H1 (cell line): ENCODE results near the gene DLL3. TPM values are rescaled to one million over a fixed set of nuclear protein-coding genes. Genes with fewer than 3 reads are reported as not detected.

Experiments
- CTCF ChIA-PET: fragments of 300-600 bp; sonication (Branson Sonifier 250); formaldehyde crosslinking; loops from one replicate; lab custom pipeline; 2021; ENCODE audit not compliant: partially characterized antibody; lab: Charles Lee
- POLR2A ChIA-PET: fragments of 300-600 bp; sonication (Branson Sonifier 250); formaldehyde crosslinking; loops from one replicate; lab custom pipeline; 2021; ENCODE audit warnings: inconsistent platforms; ENCODE audit not compliant: partially characterized antibody; lab: Charles Lee
- DNase-seq, 2 experiments: peaks; one replicate each; pipeline versions ENCODE4 v3.0.0 to v3.0.0-alpha.2; 2010 to 2022; ENCODE audit warnings: low spot score in 2 of 2, low read depth in 1 of 2, mixed read lengths in 1 of 2
- FAIRE-seq: peaks from 2 replicates; lab custom pipeline; 2011; peaks lifted over from hg19 to GRCh38; lab: Jason Lieb, UNC
- H2AFZ ChIP-seq: 2 replicates; pipeline ENCODE4 v1.8.1; 2012; ENCODE audit warnings: low read length, inconsistent platforms
- H2AK5ac ChIP-seq: 2 replicates; pipeline ENCODE4 v1.6.1; 2013; ENCODE audit warnings: low read depth, low read length
- H2BK120ac ChIP-seq: replicated peaks from 2 replicates; pipeline ENCODE3; 2013; ENCODE audit warnings: low read depth, low read length, inconsistent platforms
- H2BK12ac ChIP-seq: 2 replicates; pipeline ENCODE4 v1.6.1; 2013; ENCODE audit warnings: low read depth, low read length
- H2BK15ac ChIP-seq: 2 replicates; pipeline ENCODE4 v1.6.1; 2013; ENCODE audit warnings: low read length
- H2BK20ac ChIP-seq: 2 replicates; pipeline ENCODE4 v1.6.1; 2013; ENCODE audit warnings: low read length
- H2BK5ac ChIP-seq: 2 replicates; pipeline ENCODE4 v1.6.1; 2013; ENCODE audit warnings: low read depth, low read length
- H3K14ac ChIP-seq: 2 replicates; pipeline ENCODE4 v1.6.1; 2013; ENCODE audit warnings: inconsistent platforms; ENCODE audit not compliant: insufficient read length
- H3K18ac ChIP-seq: 2 replicates; pipeline ENCODE4 v1.6.1; 2013; ENCODE audit warnings: low read length; ENCODE audit errors: extremely low read depth
- H3K23ac ChIP-seq: 2 replicates; pipeline ENCODE4 v1.6.1; 2013; ENCODE audit warnings: inconsistent platforms; ENCODE audit not compliant: insufficient read length
- H3K23me2 ChIP-seq: 2 replicates; pipeline ENCODE4 v1.6.1; 2013; ENCODE audit warnings: low read depth, low read length
- H3K27ac ChIP-seq: 2 replicates; pipeline ENCODE4 v1.6.1; 2011; ENCODE audit warnings: low read depth, low read length, inconsistent platforms
- H3K27me3 ChIP-seq, 4 experiments: replicated peaks in 1 of 4; 1 replicate in 1 of 4; 2 replicates in 3 of 4; pipeline versions ENCODE4 v1.6.1 to v1.8.1; 2011 to 2013; ENCODE audit warnings: low read length in 3 of 4, mild to moderate bottlenecking in 3 of 4, inconsistent platforms in 2 of 4, mixed read lengths in 2 of 4, moderate library complexity in 1 of 4; ENCODE audit not compliant: control insufficient read depth in 3 of 4, insufficient read depth in 3 of 4; ENCODE audit errors: extremely low read depth in 1 of 4
- H3K36me3 ChIP-seq, 4 experiments: 2 replicates each; pipeline versions ENCODE4 v1.6.1 to v1.8.1; 2011 to 2013; ENCODE audit warnings: mild to moderate bottlenecking in 4 of 4, low read length in 3 of 4, moderate library complexity in 2 of 4, control low read depth in 1 of 4, inconsistent platforms in 1 of 4; ENCODE audit not compliant: insufficient read depth in 4 of 4, control insufficient read depth in 2 of 4
- H3K4ac ChIP-seq: replicated peaks from 2 replicates; pipeline ENCODE3; 2013; ENCODE audit warnings: low read length, low read depth, mixed read lengths, inconsistent platforms; ENCODE audit not compliant: insufficient read length
- H3K4me1 ChIP-seq, 4 experiments: replicated peaks in 1 of 4; 1 replicate in 1 of 4; 2 replicates in 3 of 4; pipeline versions ENCODE4 v1.6.1 to v1.8.1; 2011 to 2013; ENCODE audit warnings: low read length in 3 of 4, inconsistent platforms in 2 of 4, mixed read lengths in 1 of 4; ENCODE audit not compliant: insufficient read depth in 4 of 4, control insufficient read depth in 3 of 4
- H3K4me2 ChIP-seq, 2 experiments: 2 replicates each; pipeline versions ENCODE4 v1.6.1 to v1.8.1; 2011 to 2013; ENCODE audit warnings: low read depth in 2 of 2, low read length in 2 of 2, control low read depth in 1 of 2, inconsistent platforms in 1 of 2, mild to moderate bottlenecking in 1 of 2; ENCODE audit not compliant: insufficient read depth in 1 of 2
- H3K4me3 ChIP-seq, 4 experiments: fragments of 200-600, 300-600 bp in 1 of 4; sonication (generic), shearing (Covaris generic), sonication (Bioruptor Twin) in 1 of 4; 2 replicates each; pipeline versions ENCODE4 v1.5.1 to v1.8.1; 2011 to 2016; ENCODE audit warnings: low read length in 4 of 4, low read depth in 3 of 4, control low read depth in 2 of 4, inconsistent platforms in 2 of 4, mild to moderate bottlenecking in 2 of 4, mixed read lengths in 1 of 4, moderate library complexity in 1 of 4; ENCODE audit not compliant: insufficient read depth in 2 of 4; ENCODE audit errors: extremely low read depth in 1 of 4
- H3K56ac ChIP-seq: replicated peaks from 2 replicates; pipeline ENCODE3; 2013; ENCODE audit warnings: low read depth, mild to moderate bottlenecking, mixed read lengths, low read length, inconsistent platforms; ENCODE audit not compliant: insufficient read length
- H3K79me1 ChIP-seq: 2 replicates; pipeline ENCODE4 v1.6.1; 2013; ENCODE audit warnings: low read depth, low read length, control low read depth
- H3K79me2 ChIP-seq, 2 experiments: 2 replicates each; pipeline versions ENCODE4 v1.6.1 to v1.8.1; 2012 to 2013; ENCODE audit warnings: low read length in 2 of 2, mild to moderate bottlenecking in 2 of 2, inconsistent platforms in 1 of 2; ENCODE audit not compliant: insufficient read depth in 2 of 2, control insufficient read depth in 1 of 2
- H3K9ac ChIP-seq, 4 experiments: replicated peaks in 1 of 4; 1 replicate in 1 of 4; 2 replicates in 3 of 4; pipeline versions ENCODE4 v1.6.1 to v1.8.1; 2011 to 2013; ENCODE audit warnings: low read depth in 3 of 4, low read length in 3 of 4, control low read depth in 2 of 4, mild to moderate bottlenecking in 2 of 4, moderate library complexity in 2 of 4, inconsistent platforms in 1 of 4; ENCODE audit errors: extremely low read depth in 1 of 4
- H3K9me3 ChIP-seq, 2 experiments: 2 replicates each; pipeline versions ENCODE4 v1.6.1 to v1.8.1; 2012 to 2013; ENCODE audit warnings: mild to moderate bottlenecking in 2 of 2, moderate library complexity in 2 of 2, control low read depth in 1 of 2, inconsistent platforms in 1 of 2, low read depth in 1 of 2, low read length in 1 of 2, mixed read lengths in 1 of 2; ENCODE audit not compliant: insufficient read depth in 2 of 2
- H4K20me1 ChIP-seq, 2 experiments: replicated peaks in 1 of 2; 2 replicates each; pipeline versions ENCODE3 to v1.8.1; 2011 to 2013; ENCODE audit warnings: inconsistent platforms in 2 of 2, low read length in 2 of 2, mild to moderate bottlenecking in 1 of 2; ENCODE audit not compliant: insufficient read depth in 2 of 2, control insufficient read depth in 1 of 2
- H4K5ac ChIP-seq: 2 replicates; pipeline ENCODE4 v1.6.1; 2013; ENCODE audit warnings: low read length, low read depth, mixed read lengths, inconsistent platforms; ENCODE audit not compliant: insufficient read length
- H4K8ac ChIP-seq: 2 replicates; pipeline ENCODE4 v1.8.0; 2013; ENCODE audit warnings: mild to moderate bottlenecking, moderate library complexity, low read length, inconsistent platforms; ENCODE audit not compliant: insufficient read depth; ENCODE audit errors: extremely low read depth
- H4K91ac ChIP-seq: replicated peaks from 2 replicates; pipeline ENCODE3; 2013; ENCODE audit warnings: low read length, mixed read lengths, inconsistent platforms; ENCODE audit not compliant: insufficient read length
- GTF2F1 ChIP-seq: IDR thresholded peaks from 2 replicates; pipeline ENCODE4 v1.6.1; 2012; ENCODE audit warnings: low read depth, low read length, improper control_type of control experiment, borderline replicate concordance
- HDAC2 ChIP-seq, 2 experiments: fragments of 300-600 bp in 1 of 2; sonication (generic) in 1 of 2; IDR thresholded peaks; 2 replicates each; pipeline ENCODE4 v1.6.1; 2011 to 2012; ENCODE audit warnings: low read depth in 2 of 2, low read length in 2 of 2, mild to moderate bottlenecking in 2 of 2, moderate library complexity in 2 of 2, borderline replicate concordance in 1 of 2, inconsistent platforms in 1 of 2
- JUN ChIP-seq: IDR thresholded peaks from 2 replicates; pipeline ENCODE4 v1.6.1; 2011; ENCODE audit warnings: low read depth, mild to moderate bottlenecking, improper control_type of control experiment, low read length
- KDM1A ChIP-seq: fragments of 200-600, 300-600 bp; sonication (generic); IDR thresholded peaks from 2 replicates; pipeline ENCODE4 v1.7.1; 2016; ENCODE audit warnings: mild to moderate bottlenecking, low read length, borderline replicate concordance
- PHF8 ChIP-seq: fragments of 200-600 bp; sonication (generic); conservative IDR thresholded peaks from 2 replicates; pipeline ENCODE4 v1.7.1; 2012; ENCODE audit warnings: low read depth, mild to moderate bottlenecking, inconsistent platforms, low read length, moderate library complexity
- RNF2 ChIP-seq: fragments of 200-900, 300-1000 bp; sonication (generic); IDR thresholded peaks from 2 replicates; pipeline ENCODE4 v1.7.1; 2016; ENCODE audit warnings: borderline replicate concordance, low read depth, mild to moderate bottlenecking, antibody characterized with exemption, low read length; ENCODE audit not compliant: poor library complexity, severe bottlenecking; ENCODE audit errors: missing control alignments
- SIN3A ChIP-seq, 2 experiments: IDR thresholded peaks in 1 of 2; conservative IDR thresholded peaks in 1 of 2; 2 replicates each; pipeline ENCODE4 v1.6.1; 2011 to 2012; ENCODE audit warnings: low read length in 2 of 2, improper control_type of control experiment in 1 of 2, low read depth in 1 of 2, mild to moderate bottlenecking in 1 of 2
- TAF1 ChIP-seq: IDR thresholded peaks from 2 replicates; pipeline ENCODE4 v1.6.1; 2011; ENCODE audit warnings: mild to moderate bottlenecking, low read depth, low read length
- WGBS, 2 experiments: shearing (Covaris generic) in 1 of 2; methylation state at CpG; one replicate each; pipeline versions ENCODE4 v1.1.6 to v1.1.7; 2013 to 2015; ENCODE audit warnings: low lambda C conversion rate in 2 of 2, mixed read lengths in 2 of 2, inconsistent platforms in 1 of 2, low coverage in 1 of 2, missing lambda C conversion rate in 1 of 2; ENCODE audit not compliant: insufficient replicate concordance in 2 of 2, insufficient coverage in 1 of 2, insufficient read length in 1 of 2; ENCODE audit errors: extremely low coverage in 1 of 2, missing lambda C conversion rate in 1 of 2; 5-methylcytosine and 5-hydroxymethylcytosine counted together
- polyA plus RNA-seq, 7 experiments: library from polyadenylated mRNA; depleted of rRNA in 3 of 7; stranded (reverse) in 5 of 7; unstranded in 2 of 7; fragments of >200 nt in 5 of 7; fragments of 200-250 nt in 2 of 7; gene quantifications; 1 replicate in 5 of 7; 2 replicates in 1 of 7; 4 replicates in 1 of 7; pipeline versions ENCODE4 v1.2.1 to v1.2.3, GENCODE V29; 2011 to 2013; ENCODE audit warnings: missing spikeins in 2 of 7, mixed read lengths in 2 of 7
- total RNA-seq: library from RNA; stranded (reverse); fragmentation: NEBNext Ultra II Directional; extraction: Animal tissue kit (Norgen Biotek cat#: 25700); gene quantifications from 2 replicates; pipeline ENCODE4 v1.2.1, GENCODE V29; 2021
- TF ChIP-seq, protein P1 (sequence below): IDR thresholded peaks from 2 replicates; pipeline ENCODE4 v1.6.1; 2012; ENCODE audit warnings: low read length, inconsistent platforms

DLL3 gene
- total and polyA plus RNA-seq, 2 of the 8 experiments (the other 6 are each of a cell fraction or from before 2014, with no cell fraction given), result 12.2 to 13.8 TPM

DNA sequence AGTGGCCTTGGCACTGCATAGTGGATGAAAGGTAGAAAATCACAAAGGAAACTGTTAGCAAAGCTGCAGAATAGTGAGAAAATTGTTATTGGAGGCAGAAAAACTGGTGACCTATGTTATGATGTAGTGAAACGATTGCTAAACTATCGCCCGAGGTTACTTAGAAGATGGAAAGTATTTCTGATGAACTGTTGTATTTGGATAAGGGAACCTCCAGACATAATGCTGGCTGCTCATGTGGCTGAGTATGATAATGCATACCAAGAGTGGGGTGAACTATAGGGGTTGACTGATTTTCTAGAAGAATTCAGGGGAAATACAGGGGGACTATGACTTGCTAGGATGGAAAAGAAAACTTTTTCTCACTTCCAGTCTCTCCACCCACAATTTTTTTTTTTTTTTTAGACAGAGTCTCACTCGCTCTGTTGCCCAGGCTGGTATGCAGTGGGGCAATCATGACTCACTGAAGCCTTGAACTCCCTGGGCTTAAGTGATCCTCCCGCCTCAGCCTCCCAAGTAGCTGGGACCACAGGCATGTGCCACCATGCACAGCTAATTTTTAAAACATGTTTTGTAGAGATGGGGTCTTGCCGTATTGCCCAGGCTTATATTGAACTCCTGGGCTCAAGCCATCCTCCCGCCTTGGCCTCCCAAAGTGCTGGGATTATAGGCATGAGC is 45.6 kb downstream of the DLL3 start:
- CTCF ChIA-PET, result interaction anchor here (0.9 to 1.3 kb wide), 2 partner anchors 11 to 83 kb away, joined by 3 to 7 read pairs; partner anchors contain the start of gene EID2B
- Histone ChIP-seq H3K18ac (no peak overlapping the region), H2BK5ac (no peak overlapping the region), H3K79me2 (peaks cover 0 to under 1% of the 10 kb centered on the region in 2 experiments; a peak in 1 of 4 replicates), H4K5ac (no peak overlapping the region), H2BK12ac (no peak overlapping the region), H3K4ac (no peak overlapping the region), H3K9ac (no peak overlapping the region), H3K4me1 (peaks cover 0 to 4% (median under 1%) of the 10 kb centered on the region in 4 experiments; a peak in 4 of 7 replicates), H2AK5ac (no peak overlapping the region), H3K79me1 (no peaks in the 10 kb centered on the region), H3K56ac (no peak overlapping the region), H3K36me3 (no peaks in the 10 kb centered on the region), H2BK15ac (no peak overlapping the region; the same call in 1 of the 2 replicates), H3K23me2 (peaks cover under 1% of the 10 kb centered on the region), H3K27me3 (no peaks in the 10 kb centered on the region), H4K8ac (no peak overlapping the region), H3K9me3 (no peaks in the 10 kb centered on the region), H3K4me2 (no peak overlapping the region), H2BK20ac (no peak overlapping the region), H2BK120ac (no peak overlapping the region), H3K4me3 (no peak overlapping the region), H4K91ac (no peak overlapping the region), H4K20me1 (no peaks in the 10 kb centered on the region), H2AFZ (no peak overlapping the region), H3K14ac (no peak overlapping the region), H3K23ac (no peak overlapping the region), H3K27ac (no peak overlapping the region)
- DNase-seq (no peak), FAIRE-seq (no peak)
- POLR2A ChIA-PET, result interaction anchor here (0.6 kb wide), 2 partner anchors 12 to 86 kb away, joined by 3 to 4 read pairs; no protein-coding TSS in a partner anchor
- WGBS, 2 experiments, result 86% methylated on average over 7 of the region's 7 CpGs; no CpG with 5 or more reads in 1 of the 2 experiments
- TF ChIP-seq TAF1, result no peak
- no peak for TF ChIP-seq JUN
- no peak for TF ChIP-seq GTF2F1
- no peak for TF ChIP-seq KDM1A
- TF ChIP-seq HDAC2 (IDR thresholded peaks at IDR 0.05; ENCODE audit: borderline replicate concordance in 1 of 2, low read depth in 2 of 2, low read length in 2 of 2), result no peak
- no peak for TF ChIP-seq SIN3A (conservative IDR thresholded peaks at IDR 0.05 in 1 of 2, IDR thresholded peaks at IDR 0.05 in 1 of 2; ENCODE audit: low read depth in 1 of 2, low read length in 2 of 2)
- TF ChIP-seq, protein P1, sequence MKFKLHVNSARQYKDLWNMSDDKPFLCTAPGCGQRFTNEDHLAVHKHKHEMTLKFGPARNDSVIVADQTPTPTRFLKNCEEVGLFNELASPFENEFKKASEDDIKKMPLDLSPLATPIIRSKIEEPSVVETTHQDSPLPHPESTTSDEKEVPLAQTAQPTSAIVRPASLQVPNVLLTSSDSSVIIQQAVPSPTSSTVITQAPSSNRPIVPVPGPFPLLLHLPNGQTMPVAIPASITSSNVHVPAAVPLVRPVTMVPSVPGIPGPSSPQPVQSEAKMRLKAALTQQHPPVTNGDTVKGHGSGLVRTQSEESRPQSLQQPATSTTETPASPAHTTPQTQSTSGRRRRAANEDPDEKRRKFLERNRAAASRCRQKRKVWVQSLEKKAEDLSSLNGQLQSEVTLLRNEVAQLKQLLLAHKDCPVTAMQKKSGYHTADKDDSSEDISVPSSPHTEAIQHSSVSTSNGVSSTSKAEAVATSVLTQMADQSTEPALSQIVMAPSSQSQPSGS, result no peak
- no peak for TF ChIP-seq PHF8
- no peak for TF ChIP-seq RNF2
